GM18507 (cell line): ENCODE data around the gene IRF2.

Source experiments
- DNase-seq: peaks from one replicate; pipeline ENCODE4 v3.0.0; 2011; ENCODE audit warnings: low read depth; ENCODE audit not compliant: insufficient read length; ENCODE audit errors: extremely low spot score
- FAIRE-seq: peaks from 2 replicates; lab custom pipeline; 2011; peaks lifted over from hg19 to GRCh38; lab: Jason Lieb, UNC

The IRF2 gene

GRCh38 chr4:184474263-184475095 is at the start of gene IRF2:
IRF2 (minus strand) TSS chr4:184474550; CDS start chr4:184429064, 45,486 bp downstream.
- DNase-seq: peak; percentile 91
- FAIRE-seq: peak; percentile 97

- no peak for FAIRE-seq
These were observed 41.3 kb upstream of the IRF2 start for GRCh38 chr4:184515606-184516005.

GRCh38 chr4:184514121-184514988 is 40.0 kb upstream of the IRF2 start:
- FAIRE-seq (peak; percentile 98), DNase-seq (peak; percentile 72)

More at GRCh38 chr4:184515606-184516005, 41.3 kb upstream of the IRF2 start:
- no peak for DNase-seq

- FAIRE-seq (no peak), DNase-seq (no peak)
These were observed 39.4 kb upstream of the IRF2 start for GRCh38 chr4:184513802-184514120.

- DNase-seq (no peak), FAIRE-seq (no peak)
These were observed 36.8 kb upstream of the IRF2 start for GRCh38 chr4:184511156-184511555.

- DNase-seq (no peak), FAIRE-seq (no peak)
These were observed 36.1 kb upstream of the IRF2 start for GRCh38 chr4:184510401-184510800.

- peak; percentile 93 for FAIRE-seq
- no peak for DNase-seq
These were observed 32.3 kb upstream of the IRF2 start for GRCh38 chr4:184506527-184507121.

GRCh38 chr4:184504385-184504784 is 30.0 kb upstream of the IRF2 start:
- no peak for DNase-seq
- no peak for FAIRE-seq

- no peak for DNase-seq
- peak; percentile 68 for FAIRE-seq
These were observed 29.5 kb upstream of the IRF2 start for GRCh38 chr4:184503869-184504300.

GRCh38 chr4:184500748-184501589 is 26.6 kb upstream of the IRF2 start:
- DNase-seq (no peak), FAIRE-seq (no peak)

- DNase-seq (no peak), FAIRE-seq (no peak)
These were observed 25.6 kb upstream of the IRF2 start for GRCh38 chr4:184499996-184500395.

GRCh38 chr4:184498598-184498997 is 24.2 kb upstream of the IRF2 start:
- DNase-seq: no peak
- FAIRE-seq: no peak

- no peak for DNase-seq
- no peak for FAIRE-seq
These were observed 15.4 kb upstream of the IRF2 start for GRCh38 chr4:184489771-184490170.

- DNase-seq (no peak), FAIRE-seq (no peak)
These were observed 13.2 kb upstream of the IRF2 start for GRCh38 chr4:184487503-184487902.

GRCh38 chr4:184485279-184485678 is 10.9 kb upstream of the IRF2 start:
- DNase-seq (no peak), FAIRE-seq (no peak)

- FAIRE-seq (no peak), DNase-seq (no peak)
These were observed 7.2 kb upstream of the IRF2 start for GRCh38 chr4:184481544-184481943.

- no peak for FAIRE-seq
These were observed 5.2 kb upstream of the IRF2 start for GRCh38 chr4:184479516-184479950.

GRCh38 chr4:184477201-184477999 is 3.0 kb upstream of the IRF2 start:
- DNase-seq: no peak
- no peak for FAIRE-seq

More at GRCh38 chr4:184479516-184479950, 5.2 kb upstream of the IRF2 start:
- DNase-seq: no peak
